Left renal cortex interstitium (tissue), 4 donors: ENCODE data around the gene FNBP1. TPM values are rescaled to one million over a fixed set of nuclear protein-coding genes. Genes with fewer than 3 reads are reported as not detected.
A peak's percentile ranks its signal among the peaks of the same experiment; 100 is the strongest.

Experiments
- DNase-seq, 4 donors: peaks; one replicate each; pipeline ENCODE4 v3.0.0-alpha.2; 2013; ENCODE audit warnings: low read depth in 4 of 4, low spot score in 2 of 4, missing footprints in 1 of 4
- polyA plus RNA-seq, 4 donors: library from polyadenylated mRNA; unstranded; fragments of 120-200 nt; gene quantifications; one replicate each; pipeline ENCODE4 v1.2.1, GENCODE V29; 2013; ENCODE audit not compliant: insufficient read length in 4 of 4

Gene FNBP1
- 10 to 100 TPM; 37.8 to 51.8 (median 46.6) TPM for polyA plus RNA-seq

- DNase-seq = peak in 2 of 4 donors; percentile 66
Observed at GRCh38 chr9:130042885-130043653, at the start of gene FNBP1. FNBP1 (minus strand) TSS chr9:130043189; CDS start chr9:130042975, 214 bp downstream.

- no peak for DNase-seq
Observed at GRCh38 chr9:130090915-130091314, 47.9 kb upstream of the FNBP1 start.

DNA sequence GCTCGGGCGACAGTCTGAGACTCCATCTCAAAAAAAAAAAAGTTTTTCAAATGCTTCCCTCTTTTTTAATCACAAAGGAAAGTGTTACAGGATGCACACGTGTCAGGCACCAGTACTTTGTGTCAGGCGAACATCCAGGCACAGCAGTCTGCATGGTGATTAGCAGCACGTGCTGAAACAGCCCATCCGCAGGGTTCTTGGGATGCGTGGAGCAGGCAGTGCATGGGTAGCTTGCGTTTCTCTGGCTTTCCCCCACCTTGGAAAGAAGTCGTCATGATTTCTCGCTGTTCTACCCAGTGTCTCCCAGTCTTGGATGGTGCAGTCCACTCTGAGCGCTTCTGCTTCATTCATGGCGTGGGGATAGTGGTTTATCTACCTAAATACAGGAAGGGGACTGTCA lies 46.2 kb upstream of the FNBP1 start:
- no peak for DNase-seq

DNA sequence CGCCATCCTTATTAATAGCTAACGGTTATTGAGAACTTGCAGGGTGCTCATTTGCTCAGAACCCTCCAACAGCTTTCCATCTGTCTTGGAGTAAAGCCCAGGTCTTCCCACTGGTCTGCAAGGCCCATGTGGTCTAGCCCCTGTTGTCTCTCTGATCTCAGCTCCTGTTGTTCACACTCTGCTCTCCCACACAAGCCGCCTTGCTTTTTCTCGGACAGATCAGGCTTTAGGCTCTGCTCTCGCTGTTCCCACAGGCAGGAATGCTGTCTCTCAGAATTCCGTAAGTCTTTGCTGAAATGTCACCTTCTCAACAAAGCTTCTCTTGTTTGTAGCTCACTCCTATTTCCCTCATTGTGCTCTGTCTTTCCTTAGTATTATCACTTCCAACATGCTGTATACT lies 45.1 kb upstream of the FNBP1 start:
- no peak for DNase-seq

- DNase-seq = no peak
Observed at GRCh38 chr9:130084337-130084736, 41.3 kb upstream of the FNBP1 start.

DNA sequence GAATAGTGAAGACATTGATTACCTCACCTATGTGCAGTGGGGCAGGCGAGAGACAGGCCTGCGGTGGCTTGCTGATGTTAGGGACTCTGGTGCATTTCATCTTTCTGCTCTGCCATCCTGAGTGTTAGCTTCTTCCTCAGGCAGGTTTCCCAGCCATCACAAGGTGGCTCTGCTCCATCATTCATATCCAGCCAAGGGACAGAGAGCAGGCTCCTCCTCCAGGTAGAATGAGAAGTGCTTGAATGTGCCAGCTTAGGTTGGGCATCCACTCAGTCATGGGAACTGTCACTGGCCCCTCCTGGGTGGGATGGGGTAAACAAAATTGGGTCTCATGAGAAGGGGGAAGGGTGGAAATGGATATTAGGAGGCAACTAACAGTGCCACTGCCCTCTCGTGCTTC lies 35.6 kb upstream of the FNBP1 start:
- no peak for DNase-seq

DNA sequence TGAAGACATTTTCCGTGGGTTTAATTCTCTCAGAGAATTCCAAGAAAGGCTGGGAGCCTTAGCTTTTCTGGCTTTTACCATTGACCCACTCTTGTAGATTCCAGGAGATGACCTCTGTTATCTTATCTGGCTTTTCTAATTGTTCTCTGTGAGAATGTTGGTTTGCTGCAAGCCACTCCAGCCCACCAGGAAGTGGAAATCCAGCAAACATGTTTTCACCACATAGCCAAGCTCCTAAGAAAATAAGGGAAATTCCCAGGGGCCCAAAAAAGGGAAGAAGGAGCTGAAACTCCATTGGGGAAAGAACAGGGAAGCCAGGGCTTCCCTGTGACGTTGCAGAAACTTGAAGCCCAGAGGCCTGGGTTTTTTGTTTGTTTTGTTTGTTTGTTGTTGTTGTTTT lies 30.4 kb upstream of the FNBP1 start:
- DNase-seq = peak in 2 of 4 donors; percentile 11 to 27

DNA sequence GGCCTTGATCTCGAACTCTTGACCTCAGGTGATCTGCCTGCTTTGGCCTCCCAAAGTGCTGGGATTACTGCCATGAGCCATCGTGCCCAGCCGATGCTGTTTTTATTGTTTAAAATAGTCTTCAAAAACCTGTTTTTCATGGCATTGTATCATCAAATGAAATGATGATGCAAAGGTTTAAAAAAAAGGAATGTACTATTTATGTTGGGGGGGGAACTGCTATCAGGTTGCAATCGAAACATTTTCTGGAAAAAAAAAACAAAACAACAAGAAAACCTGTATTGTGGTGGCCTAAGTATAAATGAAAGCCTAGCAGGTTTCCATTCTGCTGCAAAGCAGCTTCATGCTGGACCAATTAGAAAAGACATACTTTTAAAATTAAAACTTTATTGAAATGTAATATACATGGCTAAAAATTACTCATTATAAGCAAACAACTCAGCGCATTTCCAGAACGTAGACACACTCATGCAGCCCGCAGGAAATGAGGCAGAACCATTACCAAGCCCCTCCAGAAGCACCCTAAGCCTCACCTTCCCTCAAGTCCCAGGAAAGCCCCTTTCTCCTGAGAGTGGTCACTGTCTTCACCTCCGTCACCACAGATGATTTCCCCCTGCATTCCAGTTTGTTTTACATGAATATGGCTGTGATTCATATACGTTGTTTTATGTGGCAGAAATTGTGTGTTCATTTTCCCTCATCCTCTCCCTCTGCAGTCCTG lies 29.7 kb upstream of the FNBP1 start:
- DNase-seq = no peak

DNA sequence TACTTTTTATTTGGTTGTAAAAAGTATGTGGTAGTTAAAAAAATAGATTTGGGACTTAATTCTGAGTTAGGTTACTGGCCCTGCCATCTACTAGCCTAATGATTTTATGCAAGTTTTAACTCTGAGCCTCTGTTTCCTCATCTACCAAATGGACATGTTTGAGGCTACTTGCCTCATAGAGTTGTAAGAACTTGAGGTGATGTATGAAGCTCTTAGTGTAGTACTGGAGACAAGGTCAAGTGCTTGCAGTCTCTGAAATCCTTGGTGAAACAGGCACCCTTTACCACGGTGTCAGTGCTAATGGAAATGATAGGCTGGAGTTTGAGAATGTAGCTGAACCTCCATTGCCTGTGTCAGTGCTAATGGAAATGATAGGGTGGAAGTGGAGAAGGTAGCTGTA lies 26.1 kb upstream of the FNBP1 start:
- no peak for DNase-seq

- DNase-seq = no peak
Observed at GRCh38 chr9:130064621-130065020, 21.6 kb upstream of the FNBP1 start.

GRCh38 chr9:130062750-130063149 lies 19.8 kb upstream of the FNBP1 start:
- no peak for DNase-seq

DNA sequence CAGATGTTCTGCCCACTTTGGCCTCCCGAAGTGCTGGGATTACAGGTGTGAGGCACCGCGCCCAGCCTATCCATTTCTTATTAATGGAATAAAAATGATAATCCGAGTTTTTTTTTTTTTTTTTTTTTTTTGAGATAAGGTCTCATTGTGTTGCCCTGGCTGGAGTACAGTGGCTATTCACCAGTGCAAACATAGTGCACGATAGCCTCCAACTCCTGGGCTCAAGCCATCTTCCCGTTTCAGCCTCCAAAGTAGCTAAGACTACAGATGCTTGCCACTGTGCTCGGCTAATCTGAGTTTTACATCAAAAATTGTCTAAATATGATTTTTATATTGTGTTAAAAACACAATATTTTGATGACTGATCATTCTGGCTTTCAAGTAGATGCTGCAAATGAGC lies 17.3 kb upstream of the FNBP1 start:
- no peak for DNase-seq

DNA sequence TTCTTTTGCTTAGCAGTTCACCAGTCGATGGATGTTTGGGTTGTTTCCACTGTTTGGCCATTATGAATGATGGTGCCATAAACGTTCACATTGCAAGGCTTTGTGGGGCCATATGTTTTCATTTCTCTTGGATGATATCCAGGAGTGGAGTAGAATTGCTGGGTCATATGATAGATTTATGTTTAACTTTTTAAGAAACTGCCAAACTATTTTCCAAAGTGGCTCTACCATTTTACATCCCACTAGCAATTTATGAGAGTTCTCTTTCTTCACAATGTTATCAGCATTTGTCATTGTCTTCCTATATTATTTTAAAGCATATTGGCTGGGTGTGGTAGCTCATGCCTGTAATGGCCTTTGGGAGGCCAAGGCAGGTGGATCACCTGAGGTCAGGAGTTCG lies 15.9 kb upstream of the FNBP1 start:
- no peak for DNase-seq

DNA sequence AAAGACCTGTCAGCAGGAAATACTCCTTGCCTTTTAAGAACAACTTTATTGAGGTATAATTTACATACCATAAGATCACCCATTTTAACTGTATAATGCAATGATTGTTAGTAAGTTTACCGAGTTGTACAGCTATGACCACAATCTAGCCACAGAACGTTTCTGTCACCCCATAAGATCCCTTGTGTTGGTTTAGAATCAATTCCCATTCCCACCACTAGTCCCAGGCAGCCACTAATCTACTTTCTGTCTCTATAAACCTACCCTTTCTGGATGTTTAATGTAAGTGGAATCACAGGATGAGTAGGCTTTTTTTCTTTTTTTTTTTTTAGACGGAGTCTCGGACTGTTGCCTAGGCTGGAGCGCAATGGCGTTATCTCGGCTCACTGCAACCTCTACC lies 15.2 kb upstream of the FNBP1 start:
- DNase-seq = no peak

DNA sequence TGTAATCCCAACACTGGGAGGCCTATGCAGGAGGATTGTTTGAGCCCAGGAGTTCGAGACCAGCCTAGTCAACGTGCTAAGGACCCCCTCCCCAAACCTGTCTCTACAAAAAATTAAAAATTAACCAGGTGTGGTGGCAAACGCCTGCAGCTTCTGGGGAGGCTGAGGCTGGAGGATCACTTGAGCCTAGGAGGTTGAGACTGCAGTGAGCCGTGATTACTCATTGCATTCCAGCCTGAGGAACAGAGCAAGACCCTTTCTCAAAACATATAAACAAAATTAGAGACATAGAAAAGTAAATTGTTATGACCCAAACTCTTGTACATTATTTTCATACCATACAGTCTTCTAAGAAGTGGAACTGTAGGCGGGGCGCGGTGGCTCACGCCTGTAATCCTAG lies 11.8 kb upstream of the FNBP1 start:
- DNase-seq = no peak

DNA sequence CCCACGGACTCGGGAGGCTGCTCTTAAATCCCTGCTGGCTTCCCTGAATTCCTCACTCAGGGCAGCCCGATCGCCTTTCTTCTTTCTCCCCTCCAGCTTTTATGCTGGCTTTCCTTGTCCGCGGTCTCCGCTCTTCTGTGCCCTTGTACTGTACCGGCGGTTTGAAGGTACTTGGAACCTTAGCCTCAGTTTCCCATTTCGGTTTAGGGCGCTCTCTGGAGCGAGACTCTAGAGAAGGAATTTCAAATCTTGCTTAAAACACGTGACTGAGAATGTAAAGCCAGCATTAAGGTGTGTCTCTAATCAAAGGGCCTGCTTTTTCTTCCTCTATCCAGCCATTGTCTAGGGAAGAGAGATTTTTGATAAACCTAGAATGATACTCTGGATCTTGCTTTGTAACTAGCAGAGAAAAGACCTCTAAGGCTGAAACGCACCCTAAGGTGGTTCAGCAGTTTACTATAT lies 11.4 kb upstream of the FNBP1 start:
- no peak for DNase-seq

DNA sequence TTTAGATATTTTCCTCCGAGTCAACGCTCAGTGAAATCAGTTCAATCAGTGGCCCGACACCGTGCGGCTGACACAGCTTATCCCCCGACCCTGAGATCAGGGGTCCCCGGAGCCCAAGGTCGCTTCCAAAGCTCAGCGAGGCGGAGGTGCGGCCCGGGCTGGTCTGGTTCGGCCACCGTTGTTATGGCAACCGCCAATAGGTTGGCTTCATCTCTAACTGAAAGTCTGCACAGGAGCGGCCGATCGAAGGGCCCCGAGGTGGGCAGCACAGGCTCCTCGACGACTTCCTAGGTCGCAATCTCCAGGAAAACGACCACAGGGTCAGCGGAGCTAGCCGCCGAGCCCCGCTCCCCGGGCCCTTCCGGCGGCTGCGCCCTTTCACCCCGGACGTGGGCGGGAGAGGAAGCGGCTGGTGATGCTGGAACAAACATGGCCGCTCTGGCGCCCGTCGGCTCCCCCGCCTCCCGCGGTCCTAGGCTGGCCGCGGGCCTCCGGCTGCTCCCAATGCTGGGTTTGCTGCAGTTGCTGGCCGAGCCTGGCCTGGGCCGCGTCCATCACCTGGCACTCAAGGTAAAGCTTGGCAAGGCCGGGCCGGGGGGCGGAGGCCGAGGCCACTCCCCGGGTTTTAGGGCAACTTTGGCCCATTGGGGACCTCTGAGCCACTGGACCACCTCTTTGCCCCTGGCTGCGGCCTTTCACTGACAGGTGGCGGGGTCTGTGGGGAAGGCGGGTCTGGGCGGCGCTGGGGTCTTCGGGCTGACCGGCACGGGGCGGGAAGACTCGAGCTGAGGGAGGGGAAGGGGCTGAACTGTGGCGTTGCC lies 10.7 kb upstream of the FNBP1 start, which contains the start of gene GPR107:
TSS of gene GPR107 (plus strand) at position 403 of the 821 bp plus-strand sequence. CDS start at position 430, 27 bp downstream.
- peak in 2 of 4 donors; percentile 71 to 75 for DNase-seq

DNA sequence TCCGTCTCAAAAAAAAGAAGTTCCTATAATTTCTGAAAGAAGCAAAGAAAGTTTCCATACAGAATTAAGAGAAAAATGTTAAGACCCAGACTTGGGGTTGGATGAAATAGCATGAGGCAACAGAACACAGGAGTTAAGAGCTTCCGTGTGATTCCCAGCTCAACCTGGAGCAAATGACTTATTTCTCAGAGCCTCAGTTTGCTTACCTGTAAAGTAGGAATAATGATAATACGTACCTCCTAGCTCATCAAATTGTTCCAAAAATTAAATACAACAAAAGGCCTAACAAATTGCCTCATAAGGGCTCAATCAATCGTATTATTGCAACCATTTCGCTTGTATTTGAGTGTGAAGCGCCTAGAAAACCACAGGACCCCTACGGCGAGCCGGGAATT lies 10.1 kb upstream of the FNBP1 start:
- no peak for DNase-seq

DNA sequence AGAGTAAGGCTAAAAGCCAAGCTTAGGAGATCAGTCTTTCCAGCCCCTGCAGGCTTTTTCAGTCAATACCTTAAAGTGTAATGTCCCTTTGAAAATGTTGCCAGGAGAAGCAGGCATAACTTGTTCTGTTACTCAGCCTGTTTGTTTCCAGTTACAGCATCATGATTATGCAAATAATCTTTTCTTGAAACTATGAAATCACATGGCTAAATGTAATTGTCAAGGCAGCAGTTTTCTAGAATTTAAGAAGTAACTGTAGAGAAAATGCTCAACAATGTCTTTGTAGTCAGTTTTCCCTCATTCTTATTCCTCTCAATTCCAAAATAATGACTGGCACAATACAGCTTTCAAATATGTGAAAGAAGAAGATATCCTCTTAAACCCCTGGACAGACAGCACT lies 8.9 kb upstream of the FNBP1 start:
- DNase-seq = no peak

GRCh38 chr9:130050462-130050861 lies 7.5 kb upstream of the FNBP1 start:
- DNase-seq = no peak
